Anterior cingulate cortex (tissue), 58 donors: ENCODE data around the gene TBX6.
A peak's percentile ranks its signal among the peaks of the same experiment; 100 is the strongest.
"Not testable (repeated sequence)": the region's sequence is repeated elsewhere in the genome, so short reads cannot be mapped to it uniquely, and the experiment has no call there.

Experiments
- DNase-seq, 58 donors: peaks; one replicate each; lab custom pipeline; 2025; lab: John Stamatoyannopoulos, UW

TBX6 gene

GRCh38 chr16:30114833-30115232, 23.1 kb upstream of the TBX6 start:
- not testable (repeated sequence) for DNase-seq

GRCh38 chr16:30114411-30114810, 22.7 kb upstream of the TBX6 start:
- peak in 1 of 58 donors; percentile 9 for DNase-seq

- no peak for DNase-seq
Measured at GRCh38 chr16:30113711-30114333, 22.1 kb upstream of the TBX6 start.

GRCh38 chr16:30113031-30113710, 21.4 kb upstream of the TBX6 start, which contains the start of gene GDPD3:
TSS of gene GDPD3 (minus strand) at chr16:30113537. CDS start at chr16:30113478, 59 bp downstream.
- no peak for DNase-seq

GRCh38 chr16:30112197-30113030, 20.7 kb upstream of the TBX6 start:
- peak in 16 of 58 donors; percentile 2 to 39 (median 24) for DNase-seq

GRCh38 chr16:30110661-30111060, 18.9 kb upstream of the TBX6 start:
- DNase-seq: no peak

GRCh38 chr16:30108059-30108850, 16.5 kb upstream of the TBX6 start:
- DNase-seq: no peak

GRCh38 chr16:30104492-30104891, 12.8 kb upstream of the TBX6 start:
- no peak for DNase-seq

- DNase-seq: no peak
Measured at GRCh38 chr16:30104090-30104489, 12.4 kb upstream of the TBX6 start.

- no peak for DNase-seq
Measured at GRCh38 chr16:30096862-30097563, 5.3 kb upstream of the TBX6 start.

GRCh38 chr16:30096105-30096861, 4.6 kb upstream of the TBX6 start, which contains the start of gene YPEL3:
TSS of gene YPEL3 (minus strand) at chr16:30096213. CDS start at chr16:30095482, 731 bp downstream.
- peak; percentile 20 to 97 (median 88) for DNase-seq

- DNase-seq: peak in 19 of 58 donors; percentile 6 to 62 (median 21)
Measured at GRCh38 chr16:30095166-30096078, 3.7 kb upstream of the TBX6 start.

- DNase-seq: no peak
Measured at GRCh38 chr16:30094541-30095165, 2.9 kb upstream of the TBX6 start.

- peak in 49 of 58 donors; percentile 16 to 83 (median 53) for DNase-seq
Measured at GRCh38 chr16:30092373-30093010, 768 bp upstream of the TBX6 start.

- no peak for DNase-seq
Measured at GRCh38 chr16:30090610-30091331, 953 bp downstream of the TBX6 start.
